ENCODE results near the gene ZNF556.
"Not testable (repeated sequence)": the region's sequence is repeated elsewhere in the genome, so short reads cannot be mapped to it uniquely, and the experiment has no call there.

Gene ZNF556

DNA sequence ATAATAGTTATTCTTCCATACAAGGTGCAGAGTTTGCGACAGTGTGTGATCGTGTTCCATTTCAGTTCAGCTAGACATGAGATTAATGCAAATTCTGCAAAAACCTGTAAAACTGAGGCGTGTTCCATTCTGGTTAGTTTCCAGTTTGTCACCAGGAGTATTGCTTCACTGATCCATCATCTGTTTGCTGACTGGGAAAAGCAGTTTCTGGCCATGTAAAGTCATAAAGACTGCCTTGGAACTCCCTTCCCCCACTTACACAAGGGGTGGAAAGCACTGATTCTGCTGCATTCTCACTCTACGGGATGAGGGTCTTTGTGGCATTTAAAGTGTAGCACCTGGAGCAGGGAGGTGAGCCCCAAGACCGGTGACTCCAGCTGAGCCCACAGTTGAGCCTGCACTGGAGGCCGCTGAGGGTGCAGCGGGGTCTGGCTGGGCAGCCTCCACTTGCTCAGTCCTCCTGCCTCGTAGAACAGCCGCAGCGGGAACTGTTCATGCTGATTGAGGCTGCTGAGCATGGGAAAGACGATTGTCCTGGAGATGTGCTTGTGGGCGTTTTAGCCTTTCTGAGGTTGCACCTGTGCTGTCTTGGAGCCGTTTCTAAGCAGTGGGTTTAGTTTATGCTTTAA is 35.6 kb downstream of the ZNF556 start:
- FAIRE-seq (no peak), DNase-seq (ENCODE audit: extremely low spot score, insufficient read length, low read depth) (no peak)

DNA sequence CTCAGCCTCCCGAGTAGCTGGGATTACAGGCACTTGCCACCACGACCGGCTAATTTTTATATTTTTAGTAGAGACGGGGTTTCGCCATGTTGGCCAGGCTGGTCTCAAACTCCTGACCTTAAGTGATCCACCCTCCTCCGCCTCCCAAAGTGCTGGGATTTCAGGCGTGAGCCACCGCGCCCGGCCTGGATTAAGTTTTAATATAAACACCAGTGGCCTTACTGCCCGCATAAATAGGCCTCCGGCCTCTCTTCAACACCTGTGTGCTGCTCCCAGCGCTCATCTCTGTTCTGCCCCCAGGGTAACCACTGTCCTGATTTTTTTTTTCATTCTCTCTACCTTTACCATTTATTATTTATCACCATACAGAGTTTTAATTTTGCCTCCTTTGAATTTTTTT is 36.2 kb downstream of the ZNF556 start:
- FAIRE-seq: not testable (repeated sequence)

DNA sequence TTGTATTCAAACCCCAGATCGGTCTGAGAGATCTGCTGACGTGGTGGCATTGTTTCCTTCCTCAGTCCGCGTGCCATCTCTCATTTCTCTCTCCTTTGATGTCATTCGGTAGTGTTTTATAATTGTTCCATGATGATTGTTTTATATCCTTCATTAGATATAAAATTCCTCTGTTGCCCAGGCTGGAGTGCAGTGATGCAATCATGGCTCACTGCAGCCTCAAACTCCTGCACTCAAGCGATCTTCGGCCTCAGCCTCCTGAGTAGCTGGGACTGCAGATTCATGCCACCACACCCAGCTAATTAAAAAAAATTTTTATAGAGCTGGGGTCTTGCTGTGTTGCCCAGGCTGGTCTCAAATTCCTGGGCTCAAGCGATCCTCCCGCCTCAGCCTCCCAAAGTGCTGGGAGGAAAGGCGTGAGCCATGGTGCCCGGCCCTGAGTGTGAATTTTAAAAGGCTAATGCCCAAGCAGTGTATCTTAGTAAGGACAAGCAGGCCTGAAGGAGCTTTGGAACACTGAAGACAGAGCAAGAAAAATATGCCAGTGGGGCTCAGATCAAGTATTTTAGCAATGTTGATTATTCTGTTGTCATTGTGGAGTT is 38.9 kb downstream of the ZNF556 start:
- FAIRE-seq (no peak), DNase-seq (ENCODE audit: extremely low spot score, insufficient read length, low read depth) (no peak)

More for the DNA sequence above, 36.2 kb downstream of the ZNF556 start:
- DNase-seq (ENCODE audit: extremely low spot score, insufficient read length, low read depth): not testable (repeated sequence)

DNA sequence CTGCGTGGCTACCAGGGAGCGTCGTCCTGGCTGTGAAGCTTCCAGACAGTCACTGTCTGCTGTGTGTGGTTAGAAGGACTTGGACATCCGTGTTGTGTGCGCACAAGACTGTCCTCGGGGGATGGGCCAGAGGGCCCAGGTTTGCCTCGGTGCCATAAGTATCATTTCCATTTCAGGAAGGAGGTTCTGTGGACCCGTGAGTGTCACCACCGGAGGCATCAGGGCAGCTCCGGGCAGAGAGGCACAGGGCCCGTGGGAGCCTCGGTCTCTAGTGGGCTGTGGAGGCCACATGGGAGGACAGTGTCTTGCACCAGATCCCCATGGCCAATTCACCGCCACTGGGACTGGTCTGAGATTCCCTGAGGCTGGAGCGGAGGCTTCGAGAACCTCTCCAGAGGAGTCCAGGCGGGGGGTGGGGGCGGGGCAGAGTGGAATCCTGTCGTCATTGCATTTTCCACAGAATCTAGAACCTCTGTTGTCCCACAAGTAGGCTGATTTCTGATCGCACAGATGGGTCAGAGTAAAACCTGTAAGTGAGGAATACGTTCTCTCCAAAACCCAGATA is 39.6 kb downstream of the ZNF556 start:
- FAIRE-seq: no peak
- DNase-seq (ENCODE audit: extremely low spot score, insufficient read length, low read depth): no peak

DNA sequence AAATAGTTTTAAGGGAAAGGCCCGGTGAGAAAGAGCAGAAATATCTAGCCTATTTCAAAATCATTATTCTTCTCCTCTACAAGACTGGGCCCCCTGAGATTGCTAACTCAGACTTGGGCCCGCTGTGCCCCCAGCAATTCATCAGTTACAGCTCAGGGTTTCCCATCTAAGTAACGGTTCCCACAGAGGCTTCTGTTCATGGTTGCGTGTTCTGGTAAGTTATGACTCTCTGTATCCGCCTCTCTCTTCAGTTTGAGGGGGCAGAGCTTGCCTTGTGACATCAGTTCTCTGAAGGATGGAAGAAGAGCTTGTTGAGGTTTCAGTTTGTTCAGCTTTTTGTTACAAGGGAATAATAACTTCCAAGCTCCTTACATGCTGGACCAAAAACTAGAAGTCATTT is 45.2 kb downstream of the ZNF556 start:
- FAIRE-seq: no peak

DNA sequence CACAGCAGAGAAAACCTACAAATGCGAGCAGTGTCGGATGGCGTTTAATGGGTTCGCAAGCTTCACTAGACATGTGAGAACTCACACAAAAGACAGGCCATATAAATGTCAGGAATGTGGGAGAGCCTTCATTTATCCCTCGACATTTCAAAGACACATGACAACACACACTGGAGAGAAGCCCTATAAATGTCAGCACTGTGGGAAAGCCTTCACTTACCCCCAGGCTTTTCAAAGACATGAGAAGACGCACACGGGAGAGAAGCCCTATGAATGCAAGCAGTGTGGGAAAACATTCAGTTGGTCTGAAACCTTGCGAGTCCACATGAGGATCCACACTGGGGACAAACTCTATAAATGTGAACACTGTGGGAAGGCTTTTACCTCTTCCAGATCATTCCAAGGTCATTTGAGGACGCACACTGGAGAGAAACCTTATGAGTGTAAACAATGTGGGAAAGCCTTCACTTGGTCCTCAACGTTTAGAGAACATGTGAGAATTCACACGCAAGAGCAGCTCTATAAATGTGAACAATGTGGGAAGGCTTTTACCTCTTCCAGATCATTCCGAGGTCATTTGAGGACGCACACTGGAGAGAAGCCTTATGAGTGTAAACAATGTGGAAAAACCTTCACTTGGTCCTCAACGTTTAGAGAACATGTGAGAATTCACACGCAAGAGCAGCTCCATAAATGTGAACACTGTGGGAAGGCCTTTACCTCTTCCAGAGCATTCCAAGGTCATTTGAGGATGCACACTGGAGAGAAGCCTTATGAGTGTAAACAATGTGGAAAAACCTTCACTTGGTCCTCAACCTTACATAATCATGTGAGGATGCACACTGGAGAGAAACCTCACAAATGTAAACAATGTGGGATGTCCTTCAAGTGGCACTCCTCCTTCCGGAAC is 50.4 kb downstream of the ZNF556 start:
- no peak for DNase-seq (ENCODE audit: extremely low spot score, insufficient read length, low read depth)
- FAIRE-seq: no peak

More for the DNA sequence above, 45.2 kb downstream of the ZNF556 start:
- DNase-seq (ENCODE audit: extremely low spot score, insufficient read length, low read depth): no peak

DNA sequence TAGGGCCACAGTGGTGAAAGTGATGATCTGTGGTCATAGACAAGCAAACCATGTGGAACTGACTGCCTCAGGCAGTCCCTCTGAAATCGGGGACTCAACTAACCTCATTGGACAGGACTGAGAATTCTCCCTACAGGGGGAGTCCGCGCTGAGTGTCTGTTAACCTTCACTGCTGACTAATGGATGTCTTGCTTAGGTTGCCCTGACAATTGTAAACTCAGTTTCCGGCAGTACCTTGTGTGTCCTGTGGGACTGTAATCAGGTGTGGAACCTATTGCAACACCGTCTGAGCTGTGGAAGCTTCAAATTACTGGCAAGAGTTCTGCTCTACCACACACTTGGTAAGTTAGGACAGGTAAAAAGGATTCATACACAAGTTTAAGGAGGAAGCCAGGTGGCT is 55.9 kb downstream of the ZNF556 start:
- FAIRE-seq: no peak
- DNase-seq (ENCODE audit: extremely low spot score, insufficient read length, low read depth): no peak

DNA sequence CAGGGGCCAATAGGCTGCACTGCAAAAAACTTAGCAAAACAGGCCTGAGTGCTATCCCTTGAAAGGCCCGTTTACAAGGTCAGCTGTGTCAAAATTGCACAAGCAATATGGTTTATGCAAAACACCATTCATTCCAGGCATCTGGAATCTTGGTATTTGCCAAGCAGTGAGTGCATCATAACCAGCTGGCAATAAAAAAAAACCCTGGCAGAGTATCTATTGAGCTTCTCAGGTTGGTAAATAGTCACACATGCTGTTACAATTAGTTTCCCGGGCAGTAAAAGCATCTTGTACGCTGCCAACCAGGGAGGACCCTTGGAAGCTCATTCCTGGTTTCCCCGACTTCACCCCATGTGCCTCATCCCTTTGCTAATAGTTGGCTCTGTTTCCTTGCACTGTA is 56.4 kb downstream of the ZNF556 start:
- FAIRE-seq: no peak

DNA sequence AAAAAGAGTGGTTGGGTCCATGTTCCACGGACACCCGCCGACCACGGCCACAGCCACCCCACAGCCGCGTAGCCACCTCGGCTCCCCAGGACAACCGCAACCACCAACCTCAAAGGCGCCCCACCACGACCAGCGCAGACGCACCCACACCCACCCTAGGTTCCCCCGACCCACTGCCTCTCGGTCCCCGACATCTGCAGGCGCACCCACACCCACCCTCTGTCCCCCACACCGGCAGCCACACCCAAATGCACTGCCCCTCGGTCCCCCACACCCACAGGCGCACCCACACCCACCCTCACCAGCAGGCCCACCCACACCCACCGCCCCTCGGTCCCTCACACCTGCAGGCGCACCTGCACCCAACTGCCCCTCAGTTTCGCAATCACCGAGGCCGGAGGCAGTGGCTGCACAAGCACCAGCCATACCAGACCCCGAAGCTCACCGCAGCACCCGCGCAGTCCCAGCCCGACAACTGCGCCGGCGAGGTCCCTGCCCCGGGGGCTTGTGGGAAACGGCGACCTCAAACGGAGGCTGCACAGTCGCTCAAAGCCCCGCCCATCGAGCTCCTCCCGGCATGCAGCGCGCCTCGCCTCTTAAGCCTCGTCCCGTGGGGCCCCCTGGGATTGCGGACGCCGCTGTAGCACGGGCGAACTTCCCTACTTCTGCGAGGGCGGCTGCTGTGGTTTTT is 59.4 kb downstream of the ZNF556 start:
- FAIRE-seq (no peak), DNase-seq (ENCODE audit: extremely low spot score, insufficient read length, low read depth) (no peak)

More for the DNA sequence above, 56.4 kb downstream of the ZNF556 start:
- no peak for DNase-seq (ENCODE audit: extremely low spot score, insufficient read length, low read depth)

DNA sequence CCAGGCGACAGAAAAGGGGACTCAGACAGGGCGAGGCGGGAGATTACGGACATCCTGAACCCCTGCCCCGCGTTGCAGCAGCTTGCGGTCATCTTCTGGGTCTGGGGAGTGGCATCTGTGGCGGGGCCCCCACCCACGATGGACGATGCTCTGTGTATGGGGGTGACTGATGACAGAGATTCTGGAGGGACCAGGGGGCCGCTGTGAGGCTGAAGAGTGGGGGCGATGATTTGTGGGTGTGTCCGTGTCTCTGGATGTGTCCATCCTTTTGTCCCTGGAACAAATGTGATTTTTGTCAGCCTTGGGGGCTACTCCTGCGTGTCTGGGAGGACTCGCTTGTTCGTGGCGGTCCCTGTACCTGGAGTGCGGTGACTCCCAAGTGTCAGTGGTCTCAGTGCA is 59.9 kb downstream of the ZNF556 start:
- FAIRE-seq: no peak
- no peak for DNase-seq (ENCODE audit: extremely low spot score, insufficient read length, low read depth)
